A549 (cell line): Measurements from ENCODE around the gene MACC1.

Experiments used
- CEBPB ChIP-seq, 2 experiments: fragments of >200 bp in 1 of 2; sonication (Bioruptor Twin) in 1 of 2; formaldehyde crosslinking in 1 of 2; IDR thresholded peaks; 2 replicates each; pipeline ENCODE4 v1.6.1; 2012 to 2016
- HOXA7 ChIP-seq: fragments of 250-450 bp; sonication (Bioruptor Pico); IDR thresholded peaks from 2 replicates; pipeline ENCODE4 v1.5.0; 2020; ENCODE audit warnings: mild to moderate bottlenecking, moderate library complexity
- MAFK ChIP-seq: fragments of 450-650 bp; IDR thresholded peaks from 2 replicates; pipeline ENCODE4 v1.6.1; 2014; ENCODE audit not compliant: partially characterized antibody
- MYC ChIP-seq: IDR thresholded peaks from 2 replicates; pipeline ENCODE4 v1.6.1; 2012; ENCODE audit warnings: mild to moderate bottlenecking, inconsistent platforms, low read length, improper control_type of control experiment, borderline replicate concordance
- TF ChIP-seq, protein P1 (sequence below): fragments of >200 bp; sonication (Bioruptor Twin); formaldehyde crosslinking; IDR thresholded peaks from 3 replicates; pipeline ENCODE4 v1.5.1; 2016

DNA sequence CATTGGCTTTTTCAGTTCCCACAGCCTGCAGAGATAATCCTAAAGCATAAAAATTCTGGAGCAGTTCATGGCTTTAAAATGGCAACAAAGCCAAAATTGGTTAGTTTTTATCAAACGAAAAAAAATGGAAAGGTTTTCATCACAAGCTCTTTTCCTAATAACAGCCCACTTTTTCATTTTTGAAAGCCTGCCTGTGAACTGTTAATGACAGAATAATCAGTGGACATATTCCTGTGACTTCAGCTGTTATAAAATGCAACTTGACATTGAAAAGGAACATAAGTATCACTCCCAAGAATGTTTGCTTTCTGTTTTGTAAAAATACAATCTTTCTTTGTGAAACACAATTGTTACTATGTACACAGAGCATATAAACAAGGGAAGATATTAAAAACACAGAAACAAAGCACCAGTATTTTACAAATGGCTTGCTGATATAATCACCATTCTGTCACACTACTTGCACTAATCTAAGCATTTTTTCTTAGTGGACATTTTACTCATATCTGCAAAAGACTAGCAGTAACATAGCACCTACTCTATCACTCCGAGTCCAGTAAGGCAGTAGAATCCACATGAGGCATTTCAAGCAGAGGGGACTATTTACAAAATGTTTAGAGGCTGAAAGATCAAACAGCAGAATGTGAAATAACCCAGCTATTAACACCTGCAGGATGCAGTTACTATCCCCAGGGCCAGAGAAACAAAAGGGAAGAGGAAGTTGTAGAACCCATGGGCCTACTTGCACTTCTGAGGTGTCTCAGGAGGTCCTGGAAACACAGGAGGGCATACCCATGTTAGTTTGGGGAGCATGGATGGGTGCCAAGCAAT is 26.4 kb downstream of the MACC1 start:
- TF ChIP-seq HOXA7 (CRISPR knock-in tag) (no peak), MAFK (no peak), MYC (no peak), CEBPB (IDR thresholded peaks at IDR 0.05) (no peak)
- TF ChIP-seq, protein P1, sequence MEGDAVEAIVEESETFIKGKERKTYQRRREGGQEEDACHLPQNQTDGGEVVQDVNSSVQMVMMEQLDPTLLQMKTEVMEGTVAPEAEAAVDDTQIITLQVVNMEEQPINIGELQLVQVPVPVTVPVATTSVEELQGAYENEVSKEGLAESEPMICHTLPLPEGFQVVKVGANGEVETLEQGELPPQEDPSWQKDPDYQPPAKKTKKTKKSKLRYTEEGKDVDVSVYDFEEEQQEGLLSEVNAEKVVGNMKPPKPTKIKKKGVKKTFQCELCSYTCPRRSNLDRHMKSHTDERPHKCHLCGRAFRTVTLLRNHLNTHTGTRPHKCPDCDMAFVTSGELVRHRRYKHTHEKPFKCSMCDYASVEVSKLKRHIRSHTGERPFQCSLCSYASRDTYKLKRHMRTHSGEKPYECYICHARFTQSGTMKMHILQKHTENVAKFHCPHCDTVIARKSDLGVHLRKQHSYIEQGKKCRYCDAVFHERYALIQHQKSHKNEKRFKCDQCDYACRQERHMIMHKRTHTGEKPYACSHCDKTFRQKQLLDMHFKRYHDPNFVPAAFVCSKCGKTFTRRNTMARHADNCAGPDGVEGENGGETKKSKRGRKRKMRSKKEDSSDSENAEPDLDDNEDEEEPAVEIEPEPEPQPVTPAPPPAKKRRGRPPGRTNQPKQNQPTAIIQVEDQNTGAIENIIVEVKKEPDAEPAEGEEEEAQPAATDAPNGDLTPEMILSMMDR: no peak
